ENCODE results near the gene NFIC. TPM values are rescaled to one million over a fixed set of nuclear protein-coding genes. Genes with fewer than 3 reads are reported as not detected.

Gene NFIC
- total RNA-seq, 1 donor from 2014 or later, result 38.3 TPM

- Histone ChIP-seq H3K4me3 (ENCODE audit: insufficient read depth, low read depth, low read length) (no peak overlapping the region), H2AFZ (ENCODE audit: low read depth, low read length) (peak overlapping the region; percentile 80), H4K20me1 (ENCODE audit: insufficient read depth, low read length) (peaks cover 1% of the 10 kb centered on the region), H3K27me3 (ENCODE audit: insufficient read depth, low read length) (no peaks in the 10 kb centered on the region), H3K4me2 (ENCODE audit: low read length) (peak overlapping the region; percentile 86), H3K36me3 (ENCODE audit: insufficient read depth, low read length) (no peaks in the 10 kb centered on the region), H3K79me2 (ENCODE audit: insufficient read depth, low read length) (peaks cover 82% of the 10 kb centered on the region), H3K9me3 (ENCODE audit: insufficient read depth, low read depth, low read length) (no peaks in the 10 kb centered on the region), H3K9ac (ENCODE audit: low read length) (peak overlapping the region; percentile 98), H3K27ac (ENCODE audit: low read depth, low read length) (peak overlapping the region; percentile 98), H3K4me1 (ENCODE audit: insufficient read depth, low read length) (peaks cover 29% of the 10 kb centered on the region)
- DNase-seq (ENCODE audit: low read depth), result no peak
- TF ChIP-seq, protein P1, sequence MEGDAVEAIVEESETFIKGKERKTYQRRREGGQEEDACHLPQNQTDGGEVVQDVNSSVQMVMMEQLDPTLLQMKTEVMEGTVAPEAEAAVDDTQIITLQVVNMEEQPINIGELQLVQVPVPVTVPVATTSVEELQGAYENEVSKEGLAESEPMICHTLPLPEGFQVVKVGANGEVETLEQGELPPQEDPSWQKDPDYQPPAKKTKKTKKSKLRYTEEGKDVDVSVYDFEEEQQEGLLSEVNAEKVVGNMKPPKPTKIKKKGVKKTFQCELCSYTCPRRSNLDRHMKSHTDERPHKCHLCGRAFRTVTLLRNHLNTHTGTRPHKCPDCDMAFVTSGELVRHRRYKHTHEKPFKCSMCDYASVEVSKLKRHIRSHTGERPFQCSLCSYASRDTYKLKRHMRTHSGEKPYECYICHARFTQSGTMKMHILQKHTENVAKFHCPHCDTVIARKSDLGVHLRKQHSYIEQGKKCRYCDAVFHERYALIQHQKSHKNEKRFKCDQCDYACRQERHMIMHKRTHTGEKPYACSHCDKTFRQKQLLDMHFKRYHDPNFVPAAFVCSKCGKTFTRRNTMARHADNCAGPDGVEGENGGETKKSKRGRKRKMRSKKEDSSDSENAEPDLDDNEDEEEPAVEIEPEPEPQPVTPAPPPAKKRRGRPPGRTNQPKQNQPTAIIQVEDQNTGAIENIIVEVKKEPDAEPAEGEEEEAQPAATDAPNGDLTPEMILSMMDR (IDR thresholded peaks at IDR 0.05; ENCODE audit: insufficient read depth, low read depth, low read length), result no peak
- no peak for TF ChIP-seq EZH2 (IDR thresholded peaks at IDR 0.05; ENCODE audit: insufficient read depth, low read length)
- peak overlapping the region; percentile 58 for H3K27ac Mint-ChIP-seq (ENCODE audit: unreplicated experiment)
- peaks cover 25% of the 10 kb centered on the region for H3K36me3 Mint-ChIP-seq (ENCODE audit: low read depth, unreplicated experiment)
- no peak overlapping the region for H3K4me3 Mint-ChIP-seq (ENCODE audit: unreplicated experiment)
- peaks cover 2% of the 10 kb centered on the region for H3K9me3 Mint-ChIP-seq (ENCODE audit: unreplicated experiment)
- no peaks in the 10 kb centered on the region for H3K4me1 Mint-ChIP-seq (ENCODE audit: low read depth, unreplicated experiment)
- H3K27me3 Mint-ChIP-seq (ENCODE audit: low read depth, unreplicated experiment), result peaks cover 2% of the 10 kb centered on the region
- FAIRE-seq, result no peak
Observed at GRCh38 chr19:3405261-3405653, 38.9 kb downstream of the NFIC start.

DNA sequence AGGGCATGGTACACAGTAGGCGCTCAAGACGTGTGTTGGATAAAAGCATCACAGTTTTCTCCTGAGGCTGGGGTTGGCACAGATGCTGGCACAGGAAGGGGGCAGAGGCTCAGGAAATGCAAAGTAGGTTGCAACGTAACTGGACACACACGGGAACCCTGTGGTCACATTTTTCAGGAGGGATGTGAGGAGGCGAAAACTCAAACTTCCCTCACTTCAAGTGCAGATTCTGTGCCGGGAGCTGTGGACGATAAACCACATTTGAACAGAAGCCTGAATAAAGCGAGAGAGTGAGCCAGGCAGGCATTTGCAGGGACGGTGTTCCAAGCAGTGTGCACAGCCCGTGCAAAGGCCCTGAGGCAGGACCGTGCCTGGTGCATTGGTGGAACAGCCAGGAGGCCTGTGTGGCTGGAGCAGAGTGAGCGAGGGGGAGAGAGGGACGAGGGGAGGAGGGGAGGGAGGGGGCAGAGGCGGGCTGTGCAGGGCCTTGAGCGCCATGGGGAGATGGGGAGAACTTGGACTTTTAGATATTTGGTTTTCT, 40.3 kb downstream of the NFIC start:
- Mint-ChIP-seq H3K36me3 (ENCODE audit: low read depth, unreplicated experiment) (peaks cover 24% of the 10 kb centered on the region), H3K4me1 (ENCODE audit: low read depth, unreplicated experiment) (no peaks in the 10 kb centered on the region), H3K9me3 (ENCODE audit: unreplicated experiment) (peaks cover 2% of the 10 kb centered on the region), H3K27me3 (ENCODE audit: low read depth, unreplicated experiment) (peaks cover 3% of the 10 kb centered on the region), H3K4me3 (ENCODE audit: unreplicated experiment) (no peak overlapping the region), H3K27ac (ENCODE audit: unreplicated experiment) (no peak overlapping the region)
- no peak for FAIRE-seq
- no peak overlapping the region for H2AFZ ChIP-seq (ENCODE audit: low read depth, low read length)
- H3K27me3 ChIP-seq (ENCODE audit: insufficient read depth, low read length), result no peaks in the 10 kb centered on the region
- peaks cover 29% of the 10 kb centered on the region for H3K4me1 ChIP-seq (ENCODE audit: insufficient read depth, low read length)
- TF ChIP-seq, protein P1 (IDR thresholded peaks at IDR 0.05; ENCODE audit: insufficient read depth, low read depth, low read length), result no peak
- TF ChIP-seq EZH2 (IDR thresholded peaks at IDR 0.05; ENCODE audit: insufficient read depth, low read length), result no peak
- no peak for DNase-seq (ENCODE audit: low read depth)
- H3K36me3 ChIP-seq (ENCODE audit: insufficient read depth, low read length), result no peaks in the 10 kb centered on the region
- peaks cover 80% of the 10 kb centered on the region for H3K79me2 ChIP-seq (ENCODE audit: insufficient read depth, low read length)
- no peak overlapping the region for H3K27ac ChIP-seq (ENCODE audit: low read depth, low read length)
- no peaks in the 10 kb centered on the region for H3K9me3 ChIP-seq (ENCODE audit: insufficient read depth, low read depth, low read length)
- H3K4me3 ChIP-seq (ENCODE audit: insufficient read depth, low read depth, low read length), result no peak overlapping the region
- peaks cover 6% of the 10 kb centered on the region for H4K20me1 ChIP-seq (ENCODE audit: insufficient read depth, low read length)
- H3K4me2 ChIP-seq (ENCODE audit: low read length), result no peak overlapping the region
- H3K9ac ChIP-seq (ENCODE audit: low read length), result no peak overlapping the region

Data from astrocyte (in vitro differentiated cells and primary cell).